NCI-H2107 (cell line): ENCODE results near the gene FYCO1.

ENCODE experiments used
- DNase-seq: peaks from one replicate; lab custom pipeline; 2025; lab: John Stamatoyannopoulos, UW

FYCO1 gene

DNA sequence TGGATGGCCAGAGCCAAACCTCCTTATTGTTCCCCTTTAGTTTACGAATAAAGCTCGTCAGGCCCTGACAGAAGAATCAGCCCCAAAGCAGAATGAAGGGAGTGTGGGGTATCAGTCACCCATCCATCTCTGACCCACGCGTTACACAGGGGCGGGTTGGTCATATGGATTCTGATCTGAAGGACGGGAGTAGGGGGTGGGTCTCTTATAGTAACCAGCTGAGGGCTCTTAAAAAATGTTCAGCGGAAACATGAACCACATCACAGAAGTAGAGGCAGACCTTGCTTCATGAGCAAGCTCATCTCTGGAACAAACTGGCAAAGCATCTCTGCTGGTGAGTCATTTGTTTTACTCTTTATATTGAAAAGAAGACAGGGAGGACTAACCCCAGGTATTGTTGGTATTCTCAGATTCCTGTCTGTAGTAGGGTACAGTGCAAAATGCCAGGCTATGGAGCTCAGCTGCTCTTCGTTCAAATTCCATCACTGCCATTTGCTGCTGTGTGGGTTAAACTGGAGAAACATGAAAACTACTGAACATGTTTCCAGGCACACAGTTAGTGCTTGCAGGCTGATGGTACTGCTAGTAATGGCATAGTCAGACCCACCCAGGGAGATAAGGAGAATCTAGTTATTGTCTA, 52.3 kb downstream of the FYCO1 start, which contains the start of gene CXCR6:
TSS of gene CXCR6 (plus strand) at position 258 of the 640 bp plus-strand sequence. CDS start 3,018 bp downstream, outside the sequence.
- no peak for DNase-seq

DNA sequence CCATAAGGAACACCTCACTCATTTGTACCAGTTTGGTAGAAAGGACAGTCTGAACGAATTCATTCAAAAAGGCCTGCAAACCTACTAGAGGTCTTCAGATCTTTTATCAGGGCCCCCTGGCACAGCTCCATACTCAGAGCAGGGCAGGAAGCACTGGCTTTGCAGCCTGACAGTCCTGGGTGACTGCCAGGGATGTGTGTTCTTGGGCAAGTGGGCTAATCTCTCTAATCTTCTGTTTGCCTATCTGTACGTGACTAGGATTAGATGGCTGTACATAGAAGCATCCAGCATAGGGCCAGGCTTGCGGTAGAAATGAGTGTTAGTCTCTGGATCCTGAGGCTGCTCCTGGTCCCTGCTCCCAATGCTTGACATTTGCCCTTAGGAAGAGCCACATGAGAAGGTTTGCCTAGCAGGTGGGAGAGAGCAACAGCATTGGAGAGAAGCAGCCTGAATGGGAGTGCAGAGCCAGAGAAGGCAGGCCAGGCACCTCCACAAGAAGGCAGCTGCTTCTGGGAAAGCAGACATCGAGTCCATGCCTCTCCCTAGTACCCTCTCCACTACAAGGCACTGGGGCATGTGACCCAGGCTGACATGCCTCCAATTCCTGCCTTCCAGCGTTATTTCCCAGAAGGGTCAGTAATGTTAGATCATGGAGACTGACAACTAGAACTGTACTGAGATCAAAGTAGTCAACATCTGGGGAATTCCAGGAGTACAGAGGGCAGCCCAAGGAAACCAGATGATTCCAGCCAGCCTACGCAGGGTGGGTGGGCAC, 53.4 kb downstream of the FYCO1 start:
- no peak for DNase-seq

DNA sequence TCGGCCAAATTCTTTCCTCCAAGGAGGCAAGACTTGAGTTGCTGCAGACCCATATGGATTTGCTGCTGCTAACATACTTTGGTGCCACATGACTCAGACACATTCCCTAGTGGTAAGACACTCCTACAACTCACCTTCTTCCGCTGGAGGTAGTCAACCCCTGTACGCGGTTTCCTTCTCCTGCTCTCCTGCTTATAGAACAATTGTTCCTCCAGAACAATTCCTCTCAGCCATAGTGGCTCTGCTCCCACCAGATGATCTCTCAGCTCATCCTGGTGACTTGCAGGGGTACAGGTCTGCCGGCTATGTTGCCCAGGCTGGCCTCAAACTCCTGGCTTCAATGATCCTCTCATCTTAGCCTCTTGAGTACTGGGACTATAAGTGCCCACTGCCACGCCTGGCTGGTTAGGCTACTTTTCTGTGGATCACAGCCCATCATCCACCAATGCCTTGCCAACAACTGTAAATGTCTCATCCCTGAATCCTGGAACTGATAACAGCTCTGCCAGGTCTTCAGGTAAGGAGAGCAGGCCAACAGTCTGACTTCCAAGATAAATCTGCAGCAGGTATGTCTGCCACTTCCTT, 54.8 kb downstream of the FYCO1 start:
- DNase-seq = no peak

DNA sequence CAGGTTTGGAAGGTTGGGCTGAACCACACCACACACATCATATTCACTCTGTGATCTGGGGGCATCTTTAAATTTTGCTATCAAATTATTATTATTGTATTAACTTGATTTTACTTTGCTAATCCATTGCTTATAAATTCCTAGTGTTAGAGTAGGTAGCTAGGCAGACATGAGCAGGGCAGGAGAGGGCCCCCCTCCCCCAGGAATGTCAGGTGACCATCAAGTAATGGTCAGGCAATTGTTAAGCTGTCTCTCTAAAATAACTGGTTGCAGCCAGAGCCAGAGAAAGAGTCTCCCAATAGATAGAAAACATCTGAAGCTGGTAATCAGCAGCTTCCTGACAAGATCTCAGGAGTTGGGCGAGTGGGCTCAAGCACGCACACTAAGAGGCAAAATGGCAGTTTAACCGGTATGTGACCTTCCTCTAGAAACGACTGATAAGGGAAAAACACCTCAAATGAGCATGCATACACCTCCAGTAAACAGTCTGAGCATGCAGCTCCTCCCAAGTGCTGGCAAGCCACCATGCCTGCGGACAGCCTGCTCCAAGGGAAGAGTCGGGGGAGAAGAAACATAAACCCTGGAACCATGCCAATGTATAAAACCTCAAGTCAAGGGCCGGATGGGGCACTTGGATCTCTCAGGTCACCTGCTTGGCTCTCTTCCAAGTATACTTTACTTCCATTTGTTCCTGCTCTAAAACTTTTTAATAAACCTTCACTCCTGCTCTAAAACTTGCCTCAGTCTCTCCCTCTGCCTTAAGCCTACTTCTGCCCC, 55.4 kb downstream of the FYCO1 start:
- DNase-seq = no peak

DNA sequence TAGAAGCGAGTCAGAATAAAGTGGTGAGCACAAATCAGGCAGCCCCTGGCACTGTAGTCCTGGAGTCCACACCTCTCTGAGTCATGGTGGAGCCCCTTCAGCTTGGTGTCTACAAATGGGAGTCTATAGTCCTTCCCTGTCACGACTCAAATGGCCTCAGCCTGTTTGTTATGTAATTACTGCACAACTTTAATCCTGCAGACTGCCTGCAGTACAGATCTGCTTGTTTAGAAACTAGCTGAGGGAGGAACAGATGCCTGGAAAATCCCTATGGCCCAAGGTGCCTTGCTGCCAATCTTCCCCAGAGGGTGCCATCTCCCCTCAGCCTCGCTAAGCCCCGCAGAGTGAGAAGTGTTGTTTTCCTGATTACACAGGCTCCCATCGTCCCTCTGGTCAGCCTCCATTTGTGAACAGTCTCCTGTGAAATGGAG, 56.3 kb downstream of the FYCO1 start:
- DNase-seq = no peak

DNA sequence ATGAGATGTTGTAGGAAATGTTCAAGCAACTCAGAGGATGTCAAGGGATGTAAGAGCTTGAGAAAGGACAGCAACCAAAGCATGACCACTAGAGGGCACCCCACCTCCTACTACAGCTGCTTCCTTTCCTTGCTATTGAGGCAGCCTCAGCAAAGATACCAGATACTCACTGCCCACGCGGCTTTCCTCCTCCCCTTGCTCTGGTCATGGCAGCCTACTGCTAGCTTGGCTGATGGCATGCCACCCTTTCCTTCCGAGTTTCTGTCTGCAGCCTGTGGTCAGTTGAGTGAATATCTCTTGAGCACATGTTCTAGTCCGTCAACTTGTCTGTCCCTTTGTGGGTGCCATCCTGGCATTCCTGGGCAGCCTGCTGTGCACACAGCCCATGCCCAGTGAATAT, 56.8 kb downstream of the FYCO1 start:
- DNase-seq = peak; percentile 34

DNA sequence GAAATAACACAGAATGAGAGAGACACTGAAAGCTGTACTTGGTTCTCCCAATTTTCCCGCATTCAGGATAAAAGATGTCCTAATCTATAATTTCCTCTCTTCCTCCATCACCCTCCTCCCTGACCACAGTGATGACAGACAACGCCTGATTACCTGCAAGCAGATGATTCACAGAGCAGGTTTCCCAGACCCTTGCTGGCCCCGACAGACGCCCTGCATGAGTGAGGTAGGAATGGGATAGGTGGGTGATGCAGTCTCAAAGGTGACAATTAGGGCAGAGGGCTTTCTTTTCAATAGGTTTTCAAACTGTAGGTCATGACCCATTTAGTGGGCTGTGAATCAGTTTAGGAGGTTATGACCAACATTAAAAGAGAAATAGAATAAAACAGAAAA, 57.6 kb downstream of the FYCO1 start:
- DNase-seq = no peak

DNA sequence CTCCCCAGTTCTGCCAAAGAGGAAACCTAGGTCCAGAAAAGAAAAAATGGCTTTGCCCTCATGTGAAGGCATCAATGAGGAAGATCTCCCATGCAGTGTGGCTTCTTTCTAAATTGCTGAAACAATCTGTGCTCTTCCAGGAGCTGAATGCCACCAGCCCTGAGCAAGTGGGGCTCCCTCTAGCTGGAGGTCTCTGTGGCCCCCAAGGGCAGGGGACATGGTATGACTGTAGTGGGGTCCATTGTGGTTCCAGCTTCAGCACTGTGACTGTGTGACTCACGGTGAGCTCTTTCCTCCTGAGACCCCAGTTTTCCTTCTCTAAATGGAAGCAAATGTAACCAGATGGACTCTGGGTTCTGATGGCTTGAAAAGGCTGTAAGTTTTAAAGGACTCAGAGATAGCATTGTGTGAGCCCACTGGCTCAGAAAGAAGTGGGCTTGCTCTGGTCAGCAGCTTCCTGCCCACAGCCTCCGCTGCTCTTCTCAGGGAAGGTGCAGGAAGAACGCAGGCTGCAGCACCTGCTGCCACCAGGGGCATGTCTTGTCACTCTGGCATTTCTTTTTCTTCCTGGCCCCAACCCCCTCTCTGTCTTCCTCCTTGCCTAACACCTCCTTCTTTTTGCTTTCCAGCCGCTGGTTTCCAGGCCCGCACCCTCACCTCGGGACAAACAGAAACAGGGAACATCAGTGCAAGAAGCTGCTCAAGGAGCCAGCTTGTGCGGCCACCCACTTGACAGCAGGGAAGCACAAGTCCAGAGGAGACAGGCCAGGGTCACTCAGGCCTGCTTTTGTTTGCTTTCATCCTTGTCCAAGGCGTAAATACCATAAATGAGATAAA, 58.2 kb downstream of the FYCO1 start:
- no peak for DNase-seq

DNA sequence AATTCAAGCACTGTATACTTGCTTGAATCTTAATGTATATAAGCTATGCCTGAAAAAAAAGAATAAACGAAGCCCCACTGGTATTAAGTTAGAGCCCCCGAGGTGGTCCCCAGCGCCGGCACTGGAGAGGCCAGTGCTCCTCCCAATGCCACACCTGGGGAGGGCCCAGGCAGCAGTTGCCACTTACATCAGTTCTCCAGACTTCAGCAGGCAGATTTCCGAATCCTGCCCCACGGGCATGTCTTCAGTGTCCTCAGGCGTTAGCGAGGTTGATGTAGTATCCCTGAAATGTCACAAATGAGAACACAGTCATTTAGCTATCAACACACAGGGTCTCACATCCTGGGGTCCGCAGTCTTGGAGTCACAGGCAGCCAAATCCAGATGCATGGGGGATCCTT, 59.4 kb downstream of the FYCO1 start:
- no peak for DNase-seq

DNA sequence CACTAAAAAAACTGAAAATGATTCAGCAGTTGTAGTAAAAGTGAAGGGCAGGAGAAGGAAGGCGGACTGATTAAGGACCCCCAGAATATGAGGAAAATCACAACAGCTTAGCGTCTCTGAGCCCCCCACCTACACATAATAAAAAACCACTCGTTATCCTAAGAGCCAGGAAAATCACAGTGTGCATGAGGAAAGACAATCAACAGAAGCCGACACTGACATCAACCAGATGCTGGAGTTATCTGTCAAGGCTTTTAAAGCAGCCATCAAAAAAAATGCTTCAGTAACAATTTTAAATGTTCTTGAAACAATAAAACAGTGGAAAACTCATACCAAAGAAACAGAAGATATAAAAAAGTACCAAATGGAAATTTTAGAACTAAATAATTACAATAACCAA, 62.0 kb downstream of the FYCO1 start:
- no peak for DNase-seq

DNA sequence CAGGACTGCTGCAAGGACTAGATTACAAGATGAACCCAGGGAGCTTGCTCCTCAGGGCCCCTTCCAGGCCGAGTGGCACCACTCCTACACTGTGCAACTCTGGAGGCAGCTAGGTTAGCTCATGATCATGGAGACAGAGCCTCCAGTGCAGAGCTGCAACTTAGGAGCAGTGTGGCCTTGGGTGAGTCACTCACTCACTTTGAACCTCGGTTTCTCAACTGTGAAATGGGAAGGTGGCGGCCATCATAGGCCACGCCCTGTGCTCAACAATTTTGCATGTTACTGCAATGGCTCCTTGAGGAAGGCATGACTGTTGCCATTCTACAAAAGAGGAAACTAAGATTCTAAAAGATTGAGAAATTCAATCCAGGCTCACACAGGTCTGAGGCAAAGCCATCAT, 63.5 kb downstream of the FYCO1 start:
- DNase-seq = no peak

DNA sequence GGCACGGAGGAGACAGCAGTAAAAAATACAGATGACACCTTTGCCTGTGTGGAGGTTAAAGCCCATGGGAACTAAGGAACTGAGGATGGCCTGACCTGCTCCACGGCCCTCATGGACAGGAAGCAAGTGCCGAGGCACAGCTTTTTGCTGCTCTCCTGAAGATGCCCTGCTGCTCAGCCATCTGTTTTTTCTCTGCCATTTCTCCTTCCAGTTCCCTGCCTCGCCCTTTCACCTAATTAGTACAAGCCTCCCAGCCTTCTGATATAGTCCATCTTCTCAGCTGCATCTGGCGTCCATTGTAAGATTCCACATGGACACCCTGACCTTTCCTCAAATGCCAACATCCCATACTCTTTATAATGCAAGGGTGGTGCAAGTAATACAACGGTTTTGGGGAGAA, 64.1 kb downstream of the FYCO1 start:
- DNase-seq = no peak

DNA sequence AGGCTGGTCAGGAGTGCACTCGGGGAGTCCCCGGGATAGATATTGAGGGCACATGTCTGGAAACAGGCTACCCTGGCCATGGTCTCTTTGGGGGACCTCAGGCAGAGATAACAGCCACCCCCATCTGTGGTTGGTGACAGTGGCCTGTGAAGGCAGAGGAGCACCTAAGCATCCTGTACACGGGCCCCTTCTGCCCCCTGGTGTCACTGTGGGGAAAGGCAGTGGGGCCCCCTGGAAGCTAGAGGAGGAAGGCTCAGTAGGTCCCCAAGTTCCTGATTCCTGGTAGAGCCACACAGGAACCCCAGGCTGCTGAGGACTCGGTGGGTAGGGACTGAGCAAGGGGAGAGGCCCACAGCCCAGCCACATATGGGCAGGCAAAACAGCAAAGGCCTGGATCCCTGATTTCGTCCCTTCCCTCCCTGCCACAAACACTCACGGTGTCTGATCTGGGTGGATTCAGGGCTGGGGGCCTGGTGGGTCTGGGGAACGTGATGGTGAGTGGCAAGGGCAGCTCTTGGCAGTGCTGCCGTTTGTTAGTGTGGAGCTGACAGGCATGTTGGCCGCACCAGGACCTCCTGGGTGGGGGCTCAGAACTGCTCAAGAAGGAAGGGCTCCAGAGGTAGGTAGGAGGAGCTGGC, 66.5 kb downstream of the FYCO1 start:
- DNase-seq = no peak

DNA sequence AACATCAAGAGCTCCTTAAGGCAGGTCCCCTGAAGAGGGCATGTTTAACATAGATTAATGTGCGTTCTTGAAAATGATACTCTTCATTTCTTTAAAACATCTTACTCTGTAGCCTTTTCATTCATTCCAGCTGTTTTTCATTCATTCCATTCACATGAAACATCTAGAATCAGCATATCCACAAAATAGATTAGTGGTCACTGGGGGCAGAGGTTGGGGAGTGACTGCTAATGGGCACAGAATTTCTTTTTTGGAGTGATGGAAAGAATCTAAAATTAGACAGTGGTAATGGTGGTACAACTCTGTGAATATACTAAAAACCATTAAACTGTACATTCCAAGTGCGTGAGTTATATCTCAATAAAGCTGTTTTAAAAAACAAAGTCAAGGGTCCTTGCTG, 67.7 kb downstream of the FYCO1 start:
- no peak for DNase-seq

DNA sequence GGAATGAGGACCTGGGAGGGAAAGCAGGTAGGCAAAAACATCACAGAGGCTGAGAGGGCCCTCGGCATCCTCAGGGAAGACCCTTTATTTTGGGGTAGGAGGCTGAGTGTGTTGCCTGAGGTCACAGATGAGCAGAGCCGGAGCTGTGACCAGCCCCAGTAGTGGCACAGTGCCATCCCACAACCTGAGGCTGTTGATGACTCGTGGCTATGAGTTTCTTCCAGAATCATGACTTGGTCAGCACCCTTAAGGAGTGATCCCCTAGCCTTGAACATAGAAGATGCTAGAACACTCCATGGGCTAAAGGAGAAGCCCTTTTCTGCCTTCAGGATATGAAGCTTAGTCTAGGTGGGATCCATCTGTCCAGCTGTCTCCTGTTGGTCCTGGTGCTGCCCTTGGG, 71.9 kb downstream of the FYCO1 start:
- DNase-seq = no peak

DNA sequence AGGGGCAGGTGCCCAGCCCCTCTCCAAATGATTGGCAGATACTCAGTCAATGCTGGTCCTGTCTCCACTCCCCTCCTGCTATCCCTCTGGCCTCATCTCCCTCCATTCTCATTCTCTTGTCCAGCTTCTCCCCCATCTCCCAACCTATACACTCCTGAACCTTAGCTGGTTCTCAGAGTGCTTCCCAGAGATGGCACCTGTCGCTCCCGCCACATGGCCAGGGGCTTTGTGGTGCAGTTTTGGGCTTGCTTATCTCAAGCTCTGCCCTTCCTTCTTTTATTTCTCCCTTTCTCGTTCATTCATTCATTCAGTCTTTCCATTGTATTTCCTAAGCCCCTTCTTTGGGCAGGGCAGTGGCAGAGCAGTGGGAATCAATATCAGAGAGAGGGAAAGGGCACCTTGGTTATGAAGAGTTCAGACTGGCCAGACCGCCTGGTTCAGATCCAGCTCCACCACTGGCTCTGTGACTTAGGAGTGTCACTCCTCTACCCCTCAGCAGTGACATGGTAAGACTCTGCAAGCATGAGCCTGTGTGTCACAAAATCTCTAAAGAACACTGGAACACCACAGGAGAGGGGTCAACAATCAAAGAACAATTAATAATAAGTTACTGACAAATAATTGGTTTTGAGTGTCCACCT, 72.6 kb downstream of the FYCO1 start:
- DNase-seq = no peak

DNA sequence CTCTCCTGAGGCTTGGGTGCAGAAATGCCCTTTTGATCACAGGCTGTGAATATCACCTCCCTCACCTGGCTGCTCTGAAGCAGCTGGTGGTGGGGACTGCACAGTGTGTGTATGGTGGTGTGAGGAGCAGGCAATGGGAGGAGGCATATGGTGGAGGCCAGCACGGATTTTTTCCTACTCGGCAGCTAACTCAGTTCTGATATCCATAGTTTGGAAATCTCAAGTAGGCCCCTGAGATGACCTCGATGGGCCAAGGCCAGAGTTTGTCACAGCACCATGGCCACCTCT, 73.6 kb downstream of the FYCO1 start:
- DNase-seq = no peak

DNA sequence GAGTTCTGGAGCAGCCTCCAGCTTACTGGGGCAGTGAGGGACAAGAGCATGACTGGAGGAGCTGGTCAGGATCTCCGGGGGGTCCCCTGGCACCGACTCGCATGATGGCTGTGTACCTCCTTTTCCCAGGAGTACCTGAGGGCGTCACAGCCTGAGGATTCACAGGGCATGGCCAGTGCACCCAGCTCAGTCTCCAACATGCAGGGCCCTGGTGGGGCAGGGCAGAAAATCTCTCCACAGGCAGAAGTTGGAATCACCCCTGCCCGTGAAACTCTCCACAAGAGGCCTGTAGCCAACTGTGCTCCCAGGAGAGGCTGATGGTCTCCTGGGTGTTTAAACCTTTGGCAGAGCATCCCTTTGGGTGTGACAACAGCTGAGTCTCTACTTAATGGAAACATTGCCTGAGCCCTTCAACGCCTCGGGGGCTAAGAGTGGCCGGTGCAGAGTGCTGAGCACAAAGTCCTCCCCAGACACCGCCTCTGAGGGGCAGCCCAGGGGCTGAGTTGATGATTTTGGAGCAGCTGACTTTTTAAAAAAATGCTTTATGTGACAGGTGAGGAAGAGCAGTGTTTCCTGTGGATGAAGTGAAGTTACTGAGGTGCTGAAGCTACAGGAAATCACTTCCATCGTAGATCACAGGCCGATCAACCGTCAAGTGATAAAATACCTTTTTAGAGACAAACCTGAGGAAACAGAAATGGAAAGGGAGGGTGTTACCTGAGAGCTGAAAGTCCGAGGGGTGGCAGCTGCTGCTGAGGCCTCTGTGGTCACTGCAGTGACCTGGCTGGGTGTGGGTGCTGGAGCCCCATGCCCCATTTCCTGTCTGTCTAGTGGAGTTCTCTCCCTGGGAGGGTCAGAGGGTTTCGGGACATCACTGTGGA, 74.2 kb downstream of the FYCO1 start:
- no peak for DNase-seq

DNA sequence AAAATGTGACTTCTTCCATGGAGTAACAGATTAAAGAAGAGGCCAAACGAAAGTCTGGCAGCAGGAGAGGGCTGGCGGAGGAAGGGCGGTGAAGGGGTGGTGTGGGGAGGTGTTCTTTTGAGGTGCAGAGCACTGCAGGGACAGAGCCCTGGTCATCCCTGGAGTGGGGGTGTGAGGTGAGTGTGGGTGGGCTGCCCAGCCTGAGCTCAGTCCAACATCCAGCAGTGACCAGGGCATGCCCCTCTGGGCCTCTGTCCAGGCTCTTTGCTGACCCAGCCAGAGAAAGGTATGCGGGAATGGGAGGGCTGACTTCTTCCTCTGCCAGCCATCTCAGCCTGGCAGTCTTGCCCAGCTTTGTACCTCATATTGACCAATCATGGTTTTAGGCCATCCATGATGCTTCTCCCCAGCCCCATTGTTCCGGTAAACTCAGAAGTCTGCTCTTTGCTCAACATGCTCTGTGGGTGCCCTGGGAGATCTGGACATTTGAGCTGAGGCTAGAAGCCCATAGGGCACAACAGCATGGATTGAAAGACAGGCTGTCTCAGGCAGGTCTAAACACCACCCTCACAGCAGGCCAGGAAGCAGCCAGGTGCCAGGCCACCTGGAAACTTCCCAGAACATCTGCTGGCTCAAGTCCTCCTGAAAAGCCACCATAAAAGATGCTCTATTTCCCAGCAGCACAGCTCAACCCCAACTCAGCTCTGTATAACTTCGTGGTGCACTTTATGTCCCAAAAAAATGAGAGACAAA, 78.3 kb downstream of the FYCO1 start:
- peak; percentile 1 for DNase-seq
